NCI-H128 (cell line): ENCODE data around the gene LYPD5.
"Not testable (repeated sequence)": the region's sequence is repeated elsewhere in the genome, so short reads cannot be mapped to it uniquely, and the experiment has no call there.

ENCODE experiments used
- DNase-seq: peaks from one replicate; lab custom pipeline; 2025; ENCODE audit not compliant: unreplicated experiment; lab: John Stamatoyannopoulos, UW

Gene LYPD5

DNA sequence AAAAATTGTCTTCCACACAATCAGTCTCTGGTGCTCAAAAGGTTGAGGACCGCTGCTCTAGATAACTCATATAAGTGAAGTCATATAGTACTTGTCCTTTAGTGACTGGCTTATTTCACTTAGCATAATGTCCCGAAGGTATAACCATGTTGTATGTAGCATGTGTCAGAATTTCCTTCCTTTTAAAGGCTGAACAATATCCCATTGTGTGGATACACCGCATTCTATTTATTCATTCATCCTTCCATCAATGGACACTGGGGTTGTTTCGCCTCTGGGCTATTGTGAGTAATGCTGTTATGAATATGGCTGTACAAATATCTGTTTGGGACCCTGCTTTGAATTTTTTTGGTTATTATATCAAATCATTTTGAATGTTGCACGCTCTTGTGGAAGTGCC is 4.6 kb upstream of the LYPD5 start:
- no peak for DNase-seq

DNA sequence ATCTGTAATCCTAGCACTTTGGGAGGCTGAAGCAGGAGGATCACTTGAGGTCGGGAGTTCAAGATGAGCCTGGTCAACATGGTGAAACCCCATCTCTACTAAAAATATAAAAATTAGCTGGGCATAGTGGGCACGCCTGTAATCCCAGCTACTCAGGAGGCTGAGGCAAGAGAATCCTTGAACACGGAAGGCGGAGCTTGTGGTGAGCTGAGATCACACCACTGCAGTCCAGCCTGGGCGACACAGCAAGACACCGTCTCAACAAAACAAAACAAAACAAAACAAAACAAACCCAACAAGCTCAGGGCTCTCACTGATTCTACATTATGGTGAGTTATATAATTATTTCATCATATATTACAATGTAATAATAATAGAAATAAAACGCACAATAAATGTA is 4.2 kb upstream of the LYPD5 start:
- not testable (repeated sequence) for DNase-seq

DNA sequence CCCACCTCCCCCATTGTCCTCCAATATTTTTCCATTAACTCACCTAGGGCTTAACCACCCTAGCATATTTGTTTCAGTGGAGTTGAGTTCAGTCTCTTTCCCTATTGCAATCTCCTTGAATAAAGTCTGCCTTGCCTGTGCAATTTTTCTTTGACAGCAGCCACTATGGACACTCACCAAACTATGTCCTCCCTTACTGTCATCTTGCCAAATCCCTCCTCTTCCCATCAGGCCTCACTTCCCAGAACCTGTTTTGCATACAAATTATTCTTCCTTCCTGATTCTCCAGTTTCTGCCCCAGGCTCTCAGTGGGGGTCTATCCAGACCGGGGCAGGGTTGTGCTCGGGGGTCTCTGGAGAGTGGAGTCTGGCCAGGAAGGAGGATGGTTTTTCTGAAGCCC is 2.2 kb upstream of the LYPD5 start:
- DNase-seq: no peak

DNA sequence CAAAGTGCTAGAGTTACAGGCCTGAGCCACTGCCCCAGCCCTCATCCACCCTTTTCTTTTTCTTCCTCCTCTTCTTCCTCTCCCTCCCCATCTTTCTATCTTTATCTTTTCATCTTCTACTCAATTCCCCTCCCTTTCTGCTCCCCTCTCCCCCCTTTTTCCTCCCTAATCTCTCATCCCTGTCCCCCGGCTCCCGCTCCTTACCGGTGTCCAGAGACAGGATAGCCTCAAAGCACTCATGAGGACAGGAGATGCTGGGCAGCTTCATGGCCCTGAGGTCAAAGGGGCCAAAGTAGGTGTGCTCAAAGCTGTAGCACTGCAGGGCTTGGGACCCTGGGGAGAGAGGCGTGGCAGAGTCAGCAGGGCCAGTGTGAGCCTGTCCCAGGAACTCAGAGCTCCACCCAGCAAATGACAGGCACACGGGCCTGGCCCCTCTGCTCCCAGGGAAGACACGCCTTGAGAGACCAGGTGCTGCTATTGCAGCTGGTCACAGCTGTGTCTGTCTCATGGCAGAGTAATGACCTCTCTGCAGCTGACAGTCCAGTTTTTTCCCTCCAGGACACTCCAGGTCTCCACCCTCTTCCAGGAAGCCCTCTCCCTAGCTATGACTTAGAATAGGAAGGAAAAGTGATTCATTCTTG is 2.6 kb downstream of the LYPD5 start:
- no peak for DNase-seq

DNA sequence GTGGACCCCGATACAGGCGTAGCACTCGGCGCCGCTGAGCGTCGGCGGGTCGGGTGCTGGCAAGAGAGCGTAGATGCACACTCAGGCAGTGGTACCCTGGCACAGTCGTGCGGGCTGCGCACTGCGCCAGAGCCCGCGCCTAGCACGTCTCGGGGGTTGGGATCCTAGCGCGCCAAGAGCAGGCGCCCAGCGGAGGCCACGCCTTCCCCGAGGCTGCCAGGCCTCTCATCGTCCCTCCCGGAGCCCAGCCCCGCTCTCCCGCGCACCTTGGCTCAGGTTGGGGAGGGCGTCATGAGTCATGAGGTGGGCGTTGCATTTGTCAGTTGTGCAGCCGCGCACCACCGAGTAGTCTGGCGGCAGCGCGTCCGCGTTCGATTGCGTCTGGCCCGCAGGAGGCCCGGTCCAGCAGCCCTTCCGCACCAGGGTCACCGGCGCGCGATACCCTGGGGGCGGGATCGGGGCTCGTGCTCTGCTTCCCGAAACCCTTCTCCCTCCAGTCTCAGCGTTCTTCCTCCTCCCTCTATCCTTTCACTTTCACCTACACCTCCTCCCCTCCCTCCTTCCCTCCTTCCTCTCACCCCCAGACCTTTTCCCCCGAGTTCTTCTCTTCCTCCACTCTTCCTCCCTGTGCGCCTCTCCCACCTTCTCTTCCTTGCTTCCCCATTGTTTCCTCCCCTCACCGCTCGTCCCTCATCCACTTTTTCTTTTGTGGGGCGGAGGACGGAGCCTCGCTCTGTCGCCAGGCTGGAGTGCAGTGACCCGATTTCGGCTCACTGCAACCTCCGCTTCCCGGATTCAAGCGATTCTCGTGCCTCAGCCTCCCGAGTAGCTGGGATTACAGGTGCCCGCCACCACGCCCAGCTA is 3.5 kb downstream of the LYPD5 start:
- DNase-seq: peak; percentile 63

DNA sequence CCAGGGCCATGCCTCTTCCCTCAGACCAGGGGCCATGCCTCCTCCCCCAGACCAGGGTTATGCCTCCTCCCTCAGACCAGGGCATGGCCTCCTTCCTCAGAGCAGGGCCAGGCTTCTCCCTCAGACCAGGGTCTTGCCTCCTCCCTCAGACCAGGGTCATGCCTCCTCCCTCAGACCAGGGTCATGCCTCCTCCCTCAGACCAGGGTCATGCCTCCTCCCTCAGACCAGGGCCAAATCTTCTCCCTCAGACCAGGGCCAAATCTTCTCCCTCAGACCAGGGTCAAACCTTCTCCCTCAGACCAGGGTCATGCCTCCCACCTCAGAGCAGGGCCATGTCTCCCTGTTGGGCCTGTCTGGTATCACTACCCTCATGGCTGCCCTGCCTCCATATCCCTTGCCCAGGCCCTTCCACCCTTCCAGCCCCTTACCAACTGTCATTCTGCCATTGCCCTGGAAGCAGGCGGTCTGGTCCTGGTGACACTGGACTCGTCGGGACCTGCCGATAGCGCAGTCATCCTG is 4.2 kb downstream of the LYPD5 start:
- DNase-seq: no peak

DNA sequence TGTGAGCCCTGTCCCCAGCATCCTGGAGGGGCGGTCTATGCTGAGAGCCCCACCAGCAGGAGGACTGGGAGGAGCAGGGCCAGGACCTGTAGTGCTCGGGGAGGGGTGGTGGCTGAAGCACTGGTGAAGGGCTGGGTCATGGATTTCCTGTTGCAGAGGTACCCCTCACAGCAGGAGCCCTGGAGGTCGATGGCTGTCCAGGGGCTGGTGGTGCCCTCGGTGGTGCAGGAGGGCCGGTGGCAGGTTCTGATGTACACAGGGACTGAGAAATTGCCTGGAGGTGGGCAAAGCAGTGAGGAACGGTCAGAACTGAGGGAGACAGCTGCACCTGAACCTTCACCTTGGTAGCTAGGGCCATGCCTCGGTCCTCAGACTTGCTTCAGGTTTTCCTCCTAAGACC is 4.7 kb downstream of the LYPD5 start:
- DNase-seq: no peak

DNA sequence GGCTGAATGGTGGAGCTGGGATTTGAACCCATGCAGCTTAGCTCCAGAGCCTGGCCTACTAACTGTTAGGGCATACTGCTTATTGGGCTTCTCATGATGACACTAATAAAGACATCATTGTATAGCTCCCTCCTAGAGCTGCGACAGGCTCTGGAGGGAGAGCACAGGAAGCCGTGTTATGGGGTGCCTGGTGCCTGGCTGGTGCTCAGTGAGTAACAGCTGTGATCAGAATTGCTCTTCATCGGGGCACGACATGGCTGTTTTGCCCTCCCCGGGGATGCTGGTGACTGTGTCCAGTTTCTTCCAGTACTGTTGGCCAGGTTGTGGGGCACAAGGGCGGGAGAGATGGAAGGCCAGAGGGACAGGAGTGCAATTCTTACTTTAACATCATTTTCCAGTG is 5.1 kb downstream of the LYPD5 start:
- no peak for DNase-seq

DNA sequence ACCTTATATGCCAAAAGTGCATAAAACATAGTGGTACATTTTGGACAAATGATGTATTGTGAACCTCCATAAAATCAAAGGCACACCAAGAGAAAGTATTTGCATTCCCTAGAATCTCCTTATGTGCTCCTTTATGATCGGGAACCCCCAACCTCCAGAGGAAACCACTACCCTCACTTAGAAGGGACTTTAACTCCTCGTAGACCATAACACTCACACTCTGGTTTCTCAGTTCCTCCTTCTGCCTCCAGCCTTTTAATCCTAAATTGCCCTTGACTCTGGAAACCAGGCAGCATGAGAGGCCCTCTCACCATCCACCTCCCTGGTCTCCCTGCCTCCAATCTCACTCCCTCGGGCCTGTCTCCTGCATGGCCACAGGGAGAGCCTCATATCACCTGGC is 11.7 kb downstream of the LYPD5 start:
- no peak for DNase-seq

DNA sequence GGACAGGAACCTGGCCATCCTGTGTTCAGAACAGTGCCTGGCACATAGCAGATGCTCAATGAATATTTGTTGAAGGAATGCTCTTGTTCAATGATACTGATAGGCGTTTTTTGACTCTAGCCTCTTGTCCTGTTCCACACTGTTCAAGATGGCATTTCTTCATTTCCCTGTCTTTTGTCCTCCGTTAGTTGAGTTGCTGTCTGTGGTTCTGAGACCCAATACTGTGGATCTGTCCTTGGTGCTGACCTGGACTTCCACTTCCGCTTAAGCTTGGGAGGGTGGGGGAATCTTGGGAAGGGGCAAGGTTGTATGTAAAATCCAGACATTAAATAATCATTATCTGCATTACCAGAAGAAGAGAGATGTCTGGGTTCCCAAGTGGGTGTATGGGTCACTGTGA is 13.2 kb downstream of the LYPD5 start:
- DNase-seq: no peak

DNA sequence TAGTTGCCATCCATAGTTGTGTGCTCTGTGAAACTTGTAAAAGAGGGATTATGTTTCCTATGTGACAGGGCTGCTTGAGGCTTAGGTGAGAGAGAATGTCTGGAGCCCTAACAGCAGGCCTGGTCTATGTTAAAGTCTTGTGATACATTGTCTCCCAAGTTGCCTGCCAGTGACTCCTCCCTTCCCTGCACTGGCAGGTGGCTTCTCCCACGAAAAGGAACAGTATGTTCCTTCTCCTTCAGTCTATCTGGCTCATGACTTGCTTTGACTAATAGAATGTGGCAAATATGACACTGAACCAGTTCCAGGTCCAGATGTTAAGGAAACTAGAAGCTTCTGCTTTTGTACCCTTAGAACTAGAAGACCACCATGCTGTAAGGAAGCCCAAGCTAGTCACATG is 15.6 kb downstream of the LYPD5 start:
- DNase-seq: no peak

DNA sequence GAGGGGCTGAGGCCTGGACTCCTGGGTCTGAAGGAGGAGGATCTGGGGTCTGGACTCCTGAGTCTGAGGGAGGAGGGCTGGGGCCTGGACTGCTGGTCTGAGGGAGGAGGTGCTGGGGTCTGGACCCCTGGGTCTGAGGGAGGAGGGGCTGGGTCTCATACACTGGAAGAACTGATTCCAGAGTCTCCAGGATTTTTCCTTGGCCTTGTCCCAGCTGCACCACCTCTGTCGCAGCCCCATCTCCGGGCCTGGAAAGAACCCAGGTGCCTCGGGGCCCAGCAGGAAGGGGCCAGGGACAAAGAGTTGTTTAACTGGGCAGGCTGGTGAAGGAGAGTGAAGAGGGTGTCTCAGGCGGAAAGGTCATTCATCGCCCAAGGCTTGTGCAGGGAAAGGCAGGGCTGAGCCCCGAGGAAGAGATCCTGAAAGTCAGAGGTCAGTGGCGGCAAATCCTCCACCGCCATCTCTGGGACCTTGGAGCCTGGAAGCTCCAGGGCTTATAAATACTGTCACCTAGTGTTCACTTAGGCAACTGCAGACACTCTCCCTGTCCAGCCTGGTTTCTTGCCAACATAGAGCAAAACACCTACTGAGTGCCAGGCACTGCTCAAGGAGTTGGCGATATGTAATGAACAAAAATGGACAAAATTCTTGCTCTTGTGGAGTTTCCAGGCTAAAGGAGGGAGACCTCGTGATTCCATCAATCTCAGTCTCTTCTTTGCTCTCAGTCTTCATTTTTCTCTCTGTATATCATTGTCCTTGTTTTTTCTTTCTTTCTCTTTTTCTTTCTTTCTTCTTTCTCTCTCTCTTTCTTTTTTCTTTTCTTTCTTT is 17.1 kb downstream of the LYPD5 start:
- peak; percentile 34 for DNase-seq

DNA sequence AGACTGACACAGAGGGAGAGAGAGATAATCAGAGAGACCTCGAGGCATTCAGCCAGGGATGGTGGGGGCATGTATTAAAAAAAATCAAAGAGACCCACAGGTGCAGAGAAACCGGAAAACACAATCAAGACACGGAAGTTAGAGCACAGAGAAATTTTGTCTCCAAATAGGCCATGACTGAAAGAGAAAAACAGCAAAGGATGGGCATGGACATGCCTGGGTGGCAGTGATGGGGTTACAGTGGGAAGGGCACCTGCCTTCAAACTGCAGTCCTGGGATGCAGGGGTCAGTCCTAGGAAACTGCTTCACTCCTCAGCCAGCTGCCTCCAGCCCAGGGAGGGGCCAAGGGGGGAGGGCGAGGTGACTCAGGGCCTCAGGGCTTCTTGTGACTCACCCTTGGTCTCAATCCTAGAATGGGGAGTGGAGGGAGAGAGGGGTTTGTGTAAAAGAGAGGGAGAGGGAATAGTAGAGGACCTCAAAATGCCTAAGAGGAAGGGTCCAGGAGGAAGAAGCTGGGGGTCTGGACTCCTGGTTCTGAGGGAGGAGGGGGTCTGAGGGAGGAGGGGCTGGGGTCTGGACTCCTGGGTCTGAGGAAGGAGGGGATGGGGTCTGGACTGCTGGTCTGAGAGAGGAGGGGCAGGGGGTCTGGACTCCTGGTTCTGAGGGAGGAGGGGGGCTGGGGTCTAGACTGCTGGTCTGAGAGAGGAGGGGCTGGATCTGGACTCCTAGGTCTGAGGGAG is 17.8 kb downstream of the LYPD5 start:
- DNase-seq: no peak

DNA sequence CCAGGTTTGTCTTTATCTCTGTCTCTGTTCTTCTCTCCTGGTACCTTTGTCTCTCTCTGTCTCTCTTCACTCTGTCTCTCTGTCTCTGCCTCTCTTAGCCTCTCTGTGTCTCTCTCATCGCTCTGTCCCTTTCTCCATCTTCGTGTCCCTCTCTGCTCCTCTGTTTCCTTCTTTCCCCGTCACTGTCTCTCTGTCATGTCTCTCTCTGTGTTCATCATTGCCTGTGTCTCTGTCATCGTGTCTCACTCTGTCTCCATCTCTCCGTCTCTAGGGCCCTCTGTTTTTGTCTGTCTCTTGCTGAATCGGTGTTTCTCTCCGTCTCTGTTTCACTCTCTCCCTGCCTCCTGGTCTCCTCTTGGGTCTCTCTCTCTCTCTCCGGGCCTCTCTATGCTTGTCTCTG is 18.6 kb downstream of the LYPD5 start:
- DNase-seq: no peak

DNA sequence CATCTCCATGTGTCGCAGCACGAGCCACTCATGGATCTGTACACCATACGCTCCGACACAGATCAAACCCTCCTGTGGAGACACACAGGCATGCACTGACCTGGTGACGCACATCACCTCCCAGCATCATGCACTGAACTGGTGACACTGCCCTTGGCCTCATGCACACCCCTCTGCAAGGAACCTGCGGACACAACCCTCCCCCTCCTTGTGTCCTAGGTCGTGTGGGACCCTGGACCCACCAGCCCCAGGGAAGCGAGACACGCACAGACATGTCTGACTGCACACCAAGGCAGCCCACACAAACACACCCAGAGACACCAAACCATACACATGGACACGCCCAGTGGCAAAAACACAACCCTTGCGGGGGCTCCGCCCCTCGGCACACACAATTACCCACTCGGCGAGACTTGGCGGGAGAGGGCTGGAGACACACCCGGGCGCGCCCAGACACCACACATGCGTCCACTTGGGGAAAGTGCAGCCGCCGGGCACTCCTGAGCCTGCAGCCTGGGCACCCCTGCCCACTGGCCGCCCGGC is 19.5 kb downstream of the LYPD5 start:
- DNase-seq: no peak

DNA sequence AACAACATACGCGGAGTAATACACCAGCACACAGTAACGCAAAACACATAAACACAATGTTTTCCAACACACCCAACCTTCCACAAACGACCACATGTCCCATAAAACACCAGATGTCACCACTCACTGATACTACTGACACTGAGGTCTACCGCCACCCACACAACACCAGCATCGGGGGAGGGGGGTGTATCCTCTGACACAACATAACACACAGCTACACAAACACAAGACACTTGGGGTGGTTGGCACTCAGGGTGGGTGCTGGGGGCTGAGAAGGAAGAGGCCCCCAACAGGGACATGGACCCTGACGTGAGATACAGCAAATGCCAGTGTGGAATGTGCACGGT is 20.0 kb downstream of the LYPD5 start:
- DNase-seq: no peak

DNA sequence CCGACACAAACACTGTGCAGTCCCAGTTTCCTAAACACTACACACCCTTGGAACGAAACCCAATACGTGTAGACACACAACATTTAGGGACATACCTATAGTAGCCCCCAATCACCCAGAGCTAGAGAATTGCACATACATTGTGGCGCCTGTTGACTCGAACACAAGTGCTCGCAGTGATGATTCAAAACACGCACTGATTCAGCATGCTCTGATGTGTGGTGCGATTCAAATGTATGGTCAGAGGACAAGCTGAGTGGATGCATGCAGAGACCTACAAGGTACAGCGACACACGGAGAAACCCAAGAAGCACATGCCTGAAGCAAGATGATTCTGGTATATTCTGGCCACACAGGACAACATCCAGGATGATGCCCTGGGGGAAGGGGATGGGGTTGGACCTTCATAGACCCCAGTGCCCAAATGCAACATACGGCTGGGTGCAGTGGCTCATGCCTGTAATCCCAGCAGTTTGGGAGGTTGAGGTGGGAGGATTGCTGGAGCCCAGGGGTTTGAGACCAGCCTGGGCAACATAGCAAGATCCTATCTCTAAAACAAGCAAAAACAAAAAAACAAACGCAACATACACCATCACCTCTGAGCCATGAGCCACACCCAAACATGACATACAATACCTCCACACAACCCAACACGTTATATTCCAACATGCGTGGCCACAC is 20.5 kb downstream of the LYPD5 start:
- no peak for DNase-seq

DNA sequence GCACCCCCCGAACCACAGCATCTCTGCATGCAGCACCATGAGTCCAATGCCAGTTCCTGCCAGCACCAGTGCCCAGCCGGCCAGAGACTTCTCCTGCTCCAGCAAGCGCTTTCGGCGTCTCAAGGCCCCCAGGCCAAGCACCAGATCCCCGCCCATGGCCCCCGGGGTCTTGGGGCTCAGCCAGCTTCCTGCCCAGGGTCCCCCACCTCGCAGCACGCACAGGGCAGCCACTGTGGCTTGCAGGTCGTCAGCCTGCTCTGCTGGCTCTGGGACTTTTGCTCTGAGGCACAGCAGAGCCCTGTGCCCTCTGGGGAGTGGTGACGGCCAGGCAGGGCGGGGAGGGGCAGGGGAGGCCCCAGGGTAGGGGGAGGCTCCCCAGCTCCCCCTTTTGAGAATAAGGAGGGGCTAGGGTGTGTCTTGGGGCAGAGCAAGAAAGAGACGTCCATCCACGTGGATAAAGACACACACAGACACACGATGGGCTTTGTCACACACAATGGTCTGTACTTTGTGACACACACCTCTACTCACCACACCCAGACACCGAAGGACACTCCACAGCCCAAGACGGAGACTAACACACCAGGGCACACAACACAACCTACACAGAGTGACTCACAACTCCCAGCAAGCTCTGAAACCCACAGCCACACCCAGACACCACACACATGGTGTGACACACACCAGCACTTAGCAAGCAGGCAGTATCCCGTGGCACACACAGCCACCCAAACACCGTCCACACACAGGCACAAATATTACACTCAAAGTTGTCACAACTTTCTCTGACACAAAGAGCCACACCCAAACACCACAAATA is 21.3 kb downstream of the LYPD5 start, which contains the start of gene KCNN4:
TSS of gene KCNN4 (minus strand) at position 268 of the 820 bp plus-strand sequence. CDS start at position 156, 112 bp downstream.
- DNase-seq: no peak

DNA sequence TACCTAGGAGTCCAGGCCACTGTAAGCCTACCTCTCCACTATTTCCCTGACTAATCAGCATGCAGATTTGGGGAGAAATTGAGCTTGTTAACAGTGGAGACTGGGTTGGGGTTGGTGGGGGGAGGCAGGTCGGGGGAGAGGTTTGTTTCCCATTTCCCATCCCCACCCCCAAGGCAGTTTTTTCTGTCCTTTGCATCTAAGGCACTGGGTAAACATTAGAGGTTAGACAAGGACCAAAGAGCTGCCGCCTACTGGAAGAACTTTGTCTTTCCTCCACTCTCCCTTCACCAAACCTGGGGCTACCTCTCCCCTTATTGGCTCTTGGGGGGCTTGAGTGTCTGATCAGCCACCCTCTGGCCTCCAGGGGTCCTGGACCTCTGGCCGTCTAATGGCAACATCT is 22.4 kb downstream of the LYPD5 start:
- DNase-seq: no peak
